GM18867 (cell line): Measurements from ENCODE around the gene ARFIP1.
A peak's percentile ranks its signal among the peaks of the same experiment; 100 is the strongest.
"Not testable (repeated sequence)": the region's sequence is repeated elsewhere in the genome, so short reads cannot be mapped to it uniquely, and the experiment has no call there.

Source experiments
- ATAC-seq: cut with Tn5 transposase; IDR thresholded peaks from one replicate; pipeline ENCODE4 v1.9.1; 2021; ENCODE audit warnings: mild to moderate bottlenecking, moderate library complexity; ENCODE audit not compliant: unreplicated experiment

ARFIP1 gene

DNA sequence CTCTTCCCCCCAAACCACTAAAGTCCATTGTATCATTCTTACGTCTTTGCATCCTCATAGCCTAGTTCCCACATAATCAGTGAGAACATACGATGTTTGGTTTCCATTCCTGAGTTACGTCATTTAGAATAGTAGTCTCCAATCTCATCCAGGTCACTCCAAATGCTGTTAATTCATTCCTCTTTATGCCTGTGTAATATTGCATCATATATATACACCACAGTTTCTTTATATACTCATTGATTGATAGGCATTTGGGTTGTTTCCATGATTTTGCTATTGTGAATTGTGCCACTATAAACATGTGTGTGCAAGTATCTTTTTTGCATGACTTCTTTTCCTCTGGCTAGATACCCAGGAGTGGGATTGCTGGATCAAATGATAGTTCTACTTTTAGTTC lies 57.2 kb downstream of the ARFIP1 start:
- ATAC-seq: no peak

DNA sequence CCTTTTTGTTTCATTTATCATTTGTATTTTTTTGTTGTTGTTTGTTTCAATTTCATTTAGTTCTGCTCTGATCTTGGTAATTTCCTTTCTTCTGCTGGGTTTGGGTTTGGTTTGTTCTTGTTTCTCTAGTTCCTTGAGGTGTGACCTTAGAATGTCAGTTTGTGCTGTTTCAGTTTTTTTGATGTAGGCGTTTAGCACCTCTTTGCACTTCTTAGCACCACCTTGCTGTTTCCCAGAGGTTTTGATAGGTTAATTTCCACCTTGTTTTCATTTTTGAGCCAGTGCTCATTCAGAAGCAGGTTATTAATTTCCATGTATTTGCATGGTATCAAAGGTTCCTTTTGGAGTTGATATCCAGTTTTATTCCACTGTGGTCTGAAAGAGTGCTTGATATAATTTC lies 60.0 kb downstream of the ARFIP1 start:
- ATAC-seq: peak; percentile 74

DNA sequence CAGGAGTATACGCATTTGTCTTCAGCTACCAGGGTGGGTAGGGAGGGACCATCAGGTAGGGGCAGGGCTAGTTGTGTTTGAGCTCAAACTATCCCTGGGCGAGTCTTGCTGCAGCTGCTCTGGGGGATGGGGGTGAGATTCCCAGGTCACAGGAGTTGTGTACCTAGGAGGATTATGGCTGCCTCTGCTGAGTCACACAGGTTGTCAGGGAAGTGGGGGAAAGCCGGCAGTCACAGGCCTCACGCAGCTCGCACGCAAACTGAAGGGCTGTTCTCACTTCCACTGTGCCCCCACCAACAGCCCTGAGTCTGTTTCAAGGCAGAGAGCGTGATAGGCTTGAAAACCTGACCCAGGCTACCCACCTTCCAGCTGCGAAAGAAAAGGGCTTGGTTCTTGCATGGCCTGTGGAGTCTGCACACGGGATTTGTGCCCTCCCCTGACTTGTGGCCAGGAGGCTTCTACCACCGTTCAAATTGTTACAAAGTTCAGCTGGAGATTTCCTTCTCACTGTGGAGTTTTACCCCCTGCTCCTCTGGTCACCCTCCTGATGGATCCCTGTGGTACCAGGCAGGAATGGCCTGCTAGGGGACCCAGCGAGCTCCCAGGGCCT lies 63.8 kb downstream of the ARFIP1 start:
- no peak for ATAC-seq

DNA sequence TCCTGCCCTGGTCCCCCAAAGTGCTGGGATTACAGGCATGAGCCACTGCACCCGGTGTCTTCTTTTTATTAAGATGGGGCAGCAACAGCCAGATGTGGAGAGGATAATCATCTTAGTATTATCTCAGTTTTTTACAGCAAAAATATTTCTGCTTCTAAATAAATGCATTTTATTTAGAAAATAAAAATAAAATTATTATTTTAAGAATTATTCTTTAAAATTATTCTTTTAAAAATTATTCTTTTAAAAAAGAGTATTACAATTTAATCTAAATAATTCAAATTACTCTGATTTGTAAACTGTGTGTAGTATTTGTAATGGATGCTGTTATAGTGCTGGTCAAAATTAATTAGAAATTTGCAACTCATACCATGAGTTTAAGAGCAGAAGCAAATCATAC lies 67.6 kb downstream of the ARFIP1 start:
- no peak for ATAC-seq

DNA sequence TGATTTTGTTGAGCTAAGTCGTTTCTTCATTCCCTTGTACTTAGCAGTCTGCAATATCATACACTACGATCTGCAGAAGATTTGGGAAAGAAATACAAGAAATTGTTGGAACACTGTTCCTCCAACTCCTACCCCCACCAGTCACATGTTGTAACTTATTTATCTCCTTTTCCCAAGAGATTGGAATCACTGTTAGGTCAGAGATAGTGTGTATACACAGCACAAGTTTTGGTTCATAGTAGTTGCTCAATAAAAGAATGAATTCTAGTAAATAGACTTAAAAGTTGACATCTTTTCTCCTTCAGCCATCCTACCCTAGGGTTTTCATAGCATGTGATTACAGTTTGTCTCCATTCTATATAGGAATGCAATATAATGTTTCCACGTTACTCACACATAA lies 68.8 kb downstream of the ARFIP1 start:
- ATAC-seq: no peak

DNA sequence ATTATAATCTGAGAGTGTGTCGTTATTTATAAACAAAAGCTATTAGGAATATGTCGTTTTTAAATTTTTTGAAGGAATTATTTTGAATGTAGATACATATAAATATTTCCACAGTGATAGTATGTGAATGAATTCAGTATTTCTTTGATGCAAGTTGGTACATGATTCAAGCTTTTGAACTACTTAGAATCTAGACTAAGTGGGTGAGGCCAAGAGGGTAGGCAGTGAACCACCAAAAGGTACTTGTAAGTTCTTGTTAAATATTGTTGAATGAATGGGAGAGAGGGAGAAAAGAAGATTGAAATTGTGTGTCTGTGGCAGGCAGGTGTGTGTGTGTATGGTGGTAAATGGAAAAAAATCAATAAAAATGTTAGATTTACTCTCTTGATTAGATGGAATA lies 69.6 kb downstream of the ARFIP1 start:
- no peak for ATAC-seq

DNA sequence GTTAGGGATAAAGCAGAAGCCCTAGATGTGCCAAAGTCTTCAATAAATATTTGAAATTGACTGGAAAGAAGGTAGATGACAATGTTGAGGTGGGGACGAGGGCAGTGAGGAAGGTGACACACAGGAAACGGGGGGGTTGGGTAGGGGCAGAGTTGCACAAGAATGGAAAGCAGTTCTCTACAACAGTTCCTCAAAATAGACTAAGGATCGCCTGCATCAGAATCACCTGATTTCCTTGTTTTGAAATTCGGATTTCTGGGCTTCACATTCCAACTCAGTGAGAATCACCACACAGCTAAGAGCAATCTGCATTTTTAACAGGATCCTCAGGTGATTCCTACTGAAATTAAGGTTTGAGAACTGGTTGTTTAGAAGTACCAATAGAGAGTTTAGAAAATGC lies 70.6 kb downstream of the ARFIP1 start:
- ATAC-seq: peak; percentile 39

DNA sequence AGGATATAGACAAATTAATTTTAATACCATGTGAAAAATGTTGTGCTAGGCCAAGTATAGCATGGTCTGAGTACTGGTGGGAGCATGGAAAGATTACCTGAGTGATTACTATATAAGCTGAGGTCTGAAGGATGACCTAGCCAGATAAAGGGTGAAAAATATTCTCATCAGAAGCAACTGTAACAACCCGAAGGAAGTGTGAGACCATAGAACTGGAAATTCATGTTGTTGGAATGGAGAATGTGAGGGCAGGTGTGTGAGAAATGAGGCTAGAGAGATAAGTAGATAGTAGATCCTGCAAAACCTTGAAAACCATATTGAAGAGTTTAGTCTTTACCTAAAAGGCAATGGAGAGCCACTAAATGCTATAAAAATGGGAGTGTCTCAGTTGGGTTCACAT lies 71.5 kb downstream of the ARFIP1 start:
- ATAC-seq: no peak

DNA sequence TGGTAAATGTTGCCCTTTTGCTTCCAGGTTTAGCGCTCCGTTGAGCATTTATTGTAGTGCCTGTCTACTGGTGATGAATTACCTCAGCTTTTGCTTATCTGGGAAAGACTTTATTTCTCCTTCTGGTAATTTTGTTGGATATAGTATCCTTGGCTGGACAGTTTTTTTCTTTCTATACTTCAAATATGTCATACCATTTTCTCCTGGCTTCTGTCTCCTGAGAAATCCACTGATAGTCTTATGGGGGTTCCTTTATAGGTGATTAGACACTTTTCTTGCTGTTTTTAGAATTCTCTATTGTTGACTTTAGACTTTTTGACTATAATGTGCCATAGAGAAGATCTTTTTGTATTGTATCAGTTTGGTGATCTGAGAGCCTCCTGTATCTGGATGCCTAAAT lies 73.5 kb downstream of the ARFIP1 start:
- ATAC-seq: no peak

DNA sequence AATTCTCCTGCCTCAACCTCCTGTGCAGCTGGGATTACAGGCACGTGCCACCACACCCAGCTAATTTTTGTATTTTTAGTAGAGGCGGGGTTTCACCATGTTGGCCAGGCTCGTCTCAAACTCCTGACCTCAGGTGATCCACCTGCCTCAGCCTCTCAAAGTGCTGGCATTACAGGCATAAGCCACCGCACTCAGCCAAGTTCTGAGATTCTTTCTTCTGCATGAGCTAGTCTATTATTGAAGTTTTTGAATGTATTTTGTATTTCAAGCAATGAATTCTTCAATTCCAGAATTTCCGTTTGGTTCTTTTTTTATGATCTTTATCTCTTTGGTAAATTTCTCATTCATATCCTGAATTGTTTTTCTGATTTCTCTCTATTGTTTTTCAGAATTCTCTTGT lies 74.3 kb downstream of the ARFIP1 start:
- not testable (repeated sequence) for ATAC-seq

DNA sequence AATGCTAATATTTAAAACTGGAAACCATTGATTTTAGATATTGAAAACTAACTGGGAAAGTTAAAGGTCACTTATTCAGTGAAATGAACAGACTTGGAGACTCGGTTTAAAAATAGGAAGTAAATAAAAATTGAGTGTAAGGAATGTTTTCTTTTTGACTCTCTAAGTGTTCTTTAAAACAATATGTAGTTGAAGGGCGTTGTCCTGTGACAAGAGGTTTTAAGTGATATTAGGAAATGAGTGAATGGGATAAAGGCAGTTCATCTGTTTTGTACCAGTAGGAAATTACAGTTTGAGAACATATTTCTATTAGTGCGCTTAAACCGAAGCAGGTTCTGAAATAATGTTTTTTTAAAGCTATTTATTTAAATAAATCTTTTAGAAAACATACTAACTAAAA lies 77.2 kb downstream of the ARFIP1 start:
- no peak for ATAC-seq

DNA sequence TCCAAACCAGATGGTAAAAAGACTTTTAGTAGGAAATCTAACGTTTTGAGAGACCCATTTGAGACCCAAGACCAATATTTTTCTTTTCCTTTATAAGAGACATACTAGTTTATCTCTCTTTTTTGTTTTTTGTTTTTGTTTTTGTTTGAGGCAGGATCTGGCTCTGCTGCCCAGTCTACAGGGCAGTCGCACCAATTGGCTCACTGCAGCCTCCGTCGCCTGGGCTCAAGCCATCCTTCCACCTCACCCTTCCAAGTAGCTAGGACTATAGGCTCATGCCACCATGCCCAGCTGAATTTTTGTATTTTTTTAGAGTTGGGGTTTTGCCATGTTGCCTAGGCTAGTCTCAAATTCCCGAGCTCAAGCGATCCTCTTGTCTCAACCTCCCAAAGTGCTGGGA lies 79.2 kb downstream of the ARFIP1 start:
- ATAC-seq: no peak

DNA sequence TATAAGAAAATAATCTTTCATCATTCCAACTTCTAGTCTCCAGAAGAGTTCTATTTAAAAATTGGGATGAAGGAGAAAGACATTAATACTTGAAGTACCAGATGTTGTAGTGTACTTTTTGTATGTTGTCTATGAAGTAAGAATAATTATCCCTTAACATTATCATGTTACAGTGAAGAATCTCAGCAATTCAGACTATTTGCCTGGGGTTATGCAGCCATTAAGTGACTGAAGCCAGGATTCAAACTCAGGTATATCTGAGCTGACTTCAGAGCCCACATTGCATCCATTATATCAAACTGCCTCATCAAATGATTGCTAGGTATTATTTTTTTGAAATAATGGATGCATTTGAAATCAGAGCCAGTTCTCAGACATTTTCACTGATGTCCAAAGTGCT lies 80.3 kb downstream of the ARFIP1 start:
- ATAC-seq: no peak

DNA sequence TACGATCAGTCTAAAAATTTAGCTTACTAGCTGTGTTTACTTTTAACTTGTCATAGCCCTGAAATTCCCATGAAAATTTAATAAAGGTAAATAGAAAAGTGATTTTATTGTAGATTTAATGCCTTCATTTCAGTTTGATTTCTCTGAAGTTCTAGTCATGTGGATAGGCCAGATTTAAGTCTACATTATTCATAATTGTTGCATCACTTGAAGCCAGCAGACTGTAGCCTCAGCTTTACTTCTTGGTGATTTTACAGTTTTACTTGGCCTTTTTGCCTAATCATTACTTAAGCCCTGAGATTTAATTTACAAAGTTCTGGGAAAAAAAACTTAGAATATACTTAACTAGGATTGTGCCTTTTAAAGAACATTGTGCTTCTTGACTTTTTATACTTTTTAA lies 82.9 kb downstream of the ARFIP1 start:
- ATAC-seq: no peak

DNA sequence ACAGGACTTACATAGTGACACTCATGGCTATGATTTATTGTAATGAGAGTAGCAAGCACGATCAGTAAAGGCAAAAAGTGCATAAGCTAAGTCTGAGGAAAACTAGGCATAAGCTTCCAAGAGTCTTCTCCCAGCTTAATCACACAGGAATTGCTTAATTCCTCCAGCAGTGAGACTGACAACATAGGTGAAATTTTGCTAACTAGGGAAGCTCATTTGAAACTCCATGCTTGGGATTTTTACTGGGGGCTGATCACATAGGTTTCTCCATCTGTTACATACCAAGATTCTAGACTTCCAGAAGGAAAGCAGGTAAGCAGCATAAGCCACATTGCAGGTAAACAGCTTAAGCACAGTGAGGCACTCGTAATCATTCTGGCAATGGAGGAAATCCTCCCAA lies 84.6 kb downstream of the ARFIP1 start:
- ATAC-seq: no peak

DNA sequence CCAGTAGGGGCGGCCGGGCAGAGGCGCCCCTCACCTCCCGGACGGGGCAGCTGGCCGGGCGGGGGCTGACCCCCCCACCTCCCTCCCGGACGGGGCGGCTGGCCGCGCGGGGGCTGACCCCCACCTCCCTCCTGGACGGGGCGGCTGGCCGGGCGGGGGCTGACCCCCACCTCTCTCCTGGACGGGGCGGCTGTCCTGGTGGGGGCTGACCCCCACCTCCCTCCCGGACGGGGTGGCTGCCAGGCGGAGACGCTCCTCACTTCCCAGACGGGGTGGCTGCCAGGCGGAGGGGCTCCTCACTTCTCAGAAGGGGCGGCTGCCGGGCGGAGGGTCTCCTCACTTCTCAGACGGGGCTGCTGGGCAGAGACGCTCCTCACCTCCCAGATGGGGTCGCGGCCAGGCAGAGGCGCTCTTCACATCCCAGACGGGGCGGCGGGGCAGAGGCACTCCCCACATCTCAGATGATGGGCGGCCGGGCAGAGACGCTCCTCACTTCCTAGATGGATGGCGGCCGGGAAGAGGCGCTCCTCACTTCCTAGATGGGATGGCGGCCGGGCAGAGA lies 86.8 kb downstream of the ARFIP1 start:
- ATAC-seq: not testable (repeated sequence)

DNA sequence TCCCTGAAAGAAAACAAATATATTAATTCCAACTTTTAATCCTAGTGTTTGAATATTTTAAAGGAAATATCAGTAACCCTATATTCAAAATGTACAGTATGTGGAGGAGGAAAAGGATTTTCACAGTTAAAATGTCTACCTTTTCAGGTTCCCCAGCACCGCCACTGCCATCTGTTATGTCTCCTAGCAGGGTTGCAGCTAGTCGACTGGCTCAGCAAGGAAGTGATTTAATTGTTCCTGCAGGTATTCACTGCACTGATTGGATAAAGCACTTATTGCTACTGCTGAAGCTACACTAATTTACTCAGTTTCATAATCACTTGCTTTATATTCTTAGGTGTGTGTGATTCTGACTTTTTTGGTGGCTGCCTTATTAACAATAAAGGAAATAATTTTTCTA lies 90.9 kb downstream of the ARFIP1 start:
- no peak for ATAC-seq

DNA sequence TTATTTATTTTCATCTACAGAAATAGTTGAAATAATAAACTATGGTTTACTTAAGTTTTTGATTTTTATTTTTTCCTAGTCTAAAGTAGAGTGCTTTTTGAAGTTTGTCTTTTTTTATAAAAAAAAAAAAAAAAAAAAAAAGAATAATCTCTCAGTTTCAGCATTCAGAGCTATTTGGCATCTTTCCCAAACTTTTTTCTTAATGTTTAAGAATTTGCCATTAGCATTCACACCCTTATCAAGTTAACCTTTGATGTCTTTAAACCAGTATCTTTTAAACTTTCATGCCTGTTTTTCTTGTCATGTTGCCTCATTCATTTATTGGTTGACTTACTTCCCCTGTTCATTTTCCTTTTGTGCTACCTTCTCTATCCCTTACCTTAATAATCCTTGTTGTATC lies 95.5 kb downstream of the ARFIP1 start:
- ATAC-seq: no peak

DNA sequence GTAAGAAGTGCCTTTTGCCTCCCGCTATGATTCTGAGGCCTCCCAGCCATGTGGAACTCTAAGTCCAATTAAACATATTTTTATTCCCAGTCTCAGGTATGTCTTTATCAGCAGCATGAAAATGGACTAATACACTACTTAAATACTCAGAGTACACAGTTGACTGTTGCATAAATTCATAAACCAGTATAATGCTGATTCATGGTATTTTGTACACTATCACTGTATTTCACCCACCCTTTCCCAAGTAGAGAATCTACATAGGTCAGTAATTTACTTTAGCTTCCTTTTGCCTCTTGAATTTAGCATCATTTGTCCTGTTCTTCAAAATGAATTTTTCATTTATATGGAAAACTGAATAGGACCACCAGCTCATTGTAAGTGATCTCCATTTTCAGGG lies 98.1 kb downstream of the ARFIP1 start:
- ATAC-seq: no peak

DNA sequence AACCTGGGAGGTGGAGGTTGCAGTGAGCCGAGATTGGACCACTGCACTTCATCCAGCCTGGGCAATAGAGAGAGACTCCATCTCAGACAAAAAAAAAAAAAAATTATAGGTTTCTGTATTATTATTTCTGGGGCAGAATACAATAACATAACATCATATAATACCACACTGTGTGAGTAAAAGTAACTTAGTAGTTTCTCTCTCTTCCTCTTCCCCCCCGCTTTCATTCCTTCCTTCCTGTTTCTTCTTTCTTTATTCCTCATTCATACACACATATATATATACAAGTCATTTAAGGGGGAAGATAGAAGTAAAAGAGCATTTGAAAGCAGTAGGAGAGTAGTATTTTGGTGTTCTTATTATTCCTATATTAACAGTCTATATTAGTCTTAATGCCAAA lies 100.5 kb downstream of the ARFIP1 start:
- no peak for ATAC-seq

DNA sequence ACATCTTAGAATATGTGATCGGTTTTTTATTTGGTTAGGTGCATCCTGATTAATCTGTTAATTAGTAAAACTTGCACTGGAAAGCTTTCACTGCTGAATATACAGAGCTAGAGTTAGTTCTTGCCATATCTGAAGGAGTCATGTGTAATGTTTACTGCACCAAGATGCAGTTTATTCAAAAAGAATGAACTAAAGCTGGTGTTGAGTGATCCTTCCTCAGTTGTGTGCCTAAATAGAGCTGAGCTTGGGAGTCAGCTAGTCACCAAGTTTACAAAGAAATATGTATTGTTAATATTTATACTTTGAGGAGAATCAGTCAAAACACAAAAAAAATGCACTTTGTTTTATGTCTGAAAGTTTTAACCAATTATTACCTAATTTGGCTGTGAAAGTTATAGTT lies 102.2 kb downstream of the ARFIP1 start:
- ATAC-seq: no peak

DNA sequence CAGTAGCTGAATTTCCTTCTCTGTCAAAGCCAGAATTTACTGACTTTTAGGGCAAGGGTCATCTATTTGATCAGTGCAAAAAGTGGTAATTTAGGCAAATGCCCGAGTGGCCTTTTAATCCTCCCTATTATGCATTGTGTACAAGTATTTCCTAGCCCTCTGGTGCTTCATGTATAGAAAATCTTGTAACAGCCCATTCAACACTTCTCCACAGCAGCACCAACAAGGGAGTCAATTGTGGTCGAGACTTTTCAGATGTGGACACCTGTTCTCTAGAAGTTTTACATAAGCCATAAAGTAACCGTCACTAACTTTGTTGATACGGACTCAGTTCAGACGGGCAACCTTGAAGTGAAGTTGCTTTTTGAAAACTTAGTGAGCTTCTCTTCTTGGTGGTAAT lies 105.4 kb downstream of the ARFIP1 start:
- ATAC-seq: no peak

DNA sequence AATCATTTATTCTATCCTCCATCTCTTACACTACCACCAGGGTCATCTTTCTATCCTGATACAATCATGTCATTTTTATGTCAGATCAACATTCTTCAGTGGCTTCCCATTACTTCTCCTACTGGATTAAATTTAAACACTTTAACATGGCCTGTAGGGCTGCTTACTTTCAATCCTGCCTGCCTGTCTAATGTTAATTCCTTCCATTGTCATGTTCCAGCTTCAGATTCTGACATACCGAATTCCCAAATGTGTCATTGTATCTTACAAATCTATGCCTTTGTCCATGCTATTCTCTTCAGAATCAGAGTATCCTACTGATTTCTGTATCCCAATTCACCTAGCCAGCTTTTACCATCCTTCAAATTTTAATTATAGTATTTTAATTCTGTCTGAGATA lies 106.4 kb downstream of the ARFIP1 start:
- no peak for ATAC-seq
